NT2/D1 (cell line): Measurements from ENCODE around the gene WSCD1.

Source experiments
- DNase-seq: peaks from one replicate; pipeline ENCODE4 v3.0.0-alpha.2; 2011; ENCODE audit warnings: low read depth, low spot score
- H3K27me3 ChIP-seq: 2 replicates; pipeline ENCODE4 v1.6.0; 2011; ENCODE audit warnings: mild to moderate bottlenecking; ENCODE audit not compliant: insufficient read length, insufficient read depth
- H3K36me3 ChIP-seq: 2 replicates; pipeline ENCODE4 v1.6.1; 2011; ENCODE audit warnings: mild to moderate bottlenecking, low read length, mixed read lengths; ENCODE audit not compliant: insufficient read depth, insufficient read length
- H3K4me1 ChIP-seq: 2 replicates; pipeline ENCODE4 v1.5.1; 2011; ENCODE audit not compliant: insufficient read depth, insufficient read length
- H3K4me3 ChIP-seq: 2 replicates; pipeline ENCODE4 v1.5.1; 2011; ENCODE audit warnings: low read depth; ENCODE audit not compliant: insufficient read length
- H3K9ac ChIP-seq: 2 replicates; pipeline ENCODE4 v1.6.0; 2011; ENCODE audit warnings: low read depth; ENCODE audit not compliant: insufficient read length
- H3K9me3 ChIP-seq: 2 replicates; pipeline ENCODE4 v1.5.1; 2011; ENCODE audit warnings: mild to moderate bottlenecking, low read length; ENCODE audit not compliant: insufficient read depth
- SUZ12 ChIP-seq: IDR thresholded peaks from 2 replicates; pipeline ENCODE4 v1.6.1; 2011; ENCODE audit not compliant: insufficient read length, insufficient read depth; ENCODE audit errors: extremely low read depth
- YY1 ChIP-seq: IDR thresholded peaks from 2 replicates; pipeline ENCODE4 v1.6.1; 2011; ENCODE audit not compliant: insufficient read length, insufficient read depth
- ZNF274 ChIP-seq: IDR thresholded peaks from 2 replicates; pipeline ENCODE4 v1.6.1; 2011; ENCODE audit warnings: mild to moderate bottlenecking, low read depth, low read length

WSCD1 gene

GRCh38 chr17:6072611-6073010, 2.4 kb downstream of the WSCD1 start:
- Histone ChIP-seq H3K9ac (no peak overlapping the region), H3K27me3 (peaks cover 32% of the 10 kb centered on the region), H3K36me3 (no peaks in the 10 kb centered on the region), H3K9me3 (no peaks in the 10 kb centered on the region), H3K4me3 (no peak overlapping the region), H3K4me1 (peaks cover 10% of the 10 kb centered on the region)
- TF ChIP-seq YY1, result no peak
- TF ChIP-seq SUZ12, result no peak
- no peak for TF ChIP-seq ZNF274
- DNase-seq, result no peak

GRCh38 chr17:6073620-6074019, 3.4 kb downstream of the WSCD1 start:
- TF ChIP-seq YY1, result no peak
- TF ChIP-seq SUZ12, result no peak
- TF ChIP-seq ZNF274, result no peak
- H3K36me3 ChIP-seq, result no peaks in the 10 kb centered on the region
- H3K4me1 ChIP-seq, result peaks cover 10% of the 10 kb centered on the region
- no peak overlapping the region for H3K4me3 ChIP-seq
- no peak for DNase-seq
- no peak overlapping the region for H3K9ac ChIP-seq
- peaks cover 22% of the 10 kb centered on the region for H3K27me3 ChIP-seq
- no peaks in the 10 kb centered on the region for H3K9me3 ChIP-seq

GRCh38 chr17:6075050-6075449, 4.9 kb downstream of the WSCD1 start:
- peaks cover 8% of the 10 kb centered on the region for H3K27me3 ChIP-seq
- TF ChIP-seq SUZ12, result no peak
- no peak for TF ChIP-seq ZNF274
- no peak for TF ChIP-seq YY1
- H3K4me3 ChIP-seq, result no peak overlapping the region
- no peaks in the 10 kb centered on the region for H3K36me3 ChIP-seq
- no peak for DNase-seq
- no peaks in the 10 kb centered on the region for H3K9me3 ChIP-seq
- peaks cover 6% of the 10 kb centered on the region for H3K4me1 ChIP-seq
- no peak overlapping the region for H3K9ac ChIP-seq

- peaks cover 6% of the 10 kb centered on the region for H3K4me1 ChIP-seq
These were observed 5.7 kb downstream of the WSCD1 start for GRCh38 chr17:6075845-6076244.

GRCh38 chr17:6077752-6078151, 7.6 kb downstream of the WSCD1 start:
- Histone ChIP-seq H3K27me3 (no peaks in the 10 kb centered on the region), H3K36me3 (peaks cover 3% of the 10 kb centered on the region), H3K4me3 (no peak overlapping the region), H3K9ac (no peak overlapping the region), H3K4me1 (peaks cover 4% of the 10 kb centered on the region), H3K9me3 (no peaks in the 10 kb centered on the region)
- TF ChIP-seq YY1 (no peak), ZNF274 (no peak), SUZ12 (no peak)
- no peak for DNase-seq

More at GRCh38 chr17:6075845-6076244, 5.7 kb downstream of the WSCD1 start:
- DNase-seq, result no peak
- TF ChIP-seq YY1 (no peak), SUZ12 (no peak)
- H3K9ac ChIP-seq, result no peak overlapping the region
- peaks cover under 1% of the 10 kb centered on the region for H3K36me3 ChIP-seq
- H3K27me3 ChIP-seq, result peaks cover 7% of the 10 kb centered on the region
- no peaks in the 10 kb centered on the region for H3K9me3 ChIP-seq
- no peak overlapping the region for H3K4me3 ChIP-seq

- Histone ChIP-seq H3K9me3 (no peaks in the 10 kb centered on the region), H3K4me3 (no peak overlapping the region), H3K9ac (no peak overlapping the region), H3K27me3 (no peaks in the 10 kb centered on the region), H3K36me3 (peaks cover 3% of the 10 kb centered on the region), H3K4me1 (peaks cover 4% of the 10 kb centered on the region)
- TF ChIP-seq SUZ12 (no peak), ZNF274 (no peak), YY1 (no peak)
- DNase-seq, result no peak
These were observed 8.3 kb downstream of the WSCD1 start for GRCh38 chr17:6078458-6078871.

- no peak overlapping the region for H3K9ac ChIP-seq
- no peak for DNase-seq
- TF ChIP-seq YY1, result no peak
- TF ChIP-seq SUZ12, result no peak
- no peak for TF ChIP-seq ZNF274
- peaks cover 3% of the 10 kb centered on the region for H3K36me3 ChIP-seq
- H3K4me1 ChIP-seq, result peaks cover 4% of the 10 kb centered on the region
- H3K9me3 ChIP-seq, result no peaks in the 10 kb centered on the region
- H3K4me3 ChIP-seq, result no peak overlapping the region
- H3K27me3 ChIP-seq, result no peaks in the 10 kb centered on the region
These were observed 9.1 kb downstream of the WSCD1 start for GRCh38 chr17:6079155-6079888.
